Keratinocyte (primary cell): Measurements from ENCODE around the gene SLC39A10.

ENCODE experiments used
- EZH2 ChIP-seq: IDR thresholded peaks from one replicate; pipeline ENCODE4 v1.6.1; 2012; ENCODE audit warnings: inconsistent platforms, mild to moderate bottlenecking, low read length, moderate library complexity
- TF ChIP-seq, protein P1 (sequence below), 3 experiments: IDR thresholded peaks in 1 of 3; conservative IDR thresholded peaks in 1 of 3; optimal IDR thresholded peaks in 1 of 3; 2 replicates in 2 of 3; 3 replicates in 1 of 3; pipeline versions ENCODE3 to v1.5.1; 2011; ENCODE audit warnings: low read length in 3 of 3, mild to moderate bottlenecking in 3 of 3, moderate library complexity in 2 of 3, control low read depth in 1 of 3, inconsistent platforms in 1 of 3; ENCODE audit not compliant: insufficient read depth in 2 of 3; ENCODE audit errors: extremely low read depth in 1 of 3

GRCh38 chr2:195667974-195668373 lies 10.9 kb downstream of the SLC39A10 start:
- TF ChIP-seq EZH2 = no peak
- TF ChIP-seq, protein P1, sequence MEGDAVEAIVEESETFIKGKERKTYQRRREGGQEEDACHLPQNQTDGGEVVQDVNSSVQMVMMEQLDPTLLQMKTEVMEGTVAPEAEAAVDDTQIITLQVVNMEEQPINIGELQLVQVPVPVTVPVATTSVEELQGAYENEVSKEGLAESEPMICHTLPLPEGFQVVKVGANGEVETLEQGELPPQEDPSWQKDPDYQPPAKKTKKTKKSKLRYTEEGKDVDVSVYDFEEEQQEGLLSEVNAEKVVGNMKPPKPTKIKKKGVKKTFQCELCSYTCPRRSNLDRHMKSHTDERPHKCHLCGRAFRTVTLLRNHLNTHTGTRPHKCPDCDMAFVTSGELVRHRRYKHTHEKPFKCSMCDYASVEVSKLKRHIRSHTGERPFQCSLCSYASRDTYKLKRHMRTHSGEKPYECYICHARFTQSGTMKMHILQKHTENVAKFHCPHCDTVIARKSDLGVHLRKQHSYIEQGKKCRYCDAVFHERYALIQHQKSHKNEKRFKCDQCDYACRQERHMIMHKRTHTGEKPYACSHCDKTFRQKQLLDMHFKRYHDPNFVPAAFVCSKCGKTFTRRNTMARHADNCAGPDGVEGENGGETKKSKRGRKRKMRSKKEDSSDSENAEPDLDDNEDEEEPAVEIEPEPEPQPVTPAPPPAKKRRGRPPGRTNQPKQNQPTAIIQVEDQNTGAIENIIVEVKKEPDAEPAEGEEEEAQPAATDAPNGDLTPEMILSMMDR (optimal IDR thresholded peaks at IDR 0.05 in 1 of 3, IDR thresholded peaks at IDR 0.05 in 1 of 3, conservative IDR thresholded peaks at IDR 0.05 in 1 of 3; ENCODE audit: extremely low read depth in 1 of 3, insufficient read depth in 2 of 3, low read length in 3 of 3) = no peak
